KMS-11 (cell line): Measurements from ENCODE around the gene HHIPL1.

Experiments
- H2AFZ ChIP-seq: fragments of 200-600 bp; sonication (generic); 2 replicates; pipeline ENCODE4 v1.6.1; 2016; ENCODE audit warnings: antibody characterized with exemption, mixed run types, low read depth
- H3K27ac ChIP-seq: fragments of 200-600 bp; sonication (generic); 2 replicates; pipeline ENCODE4 v1.6.1; 2016; ENCODE audit warnings: mild to moderate bottlenecking, mixed run types
- H3K27me3 ChIP-seq: fragments of 200-600 bp; sonication (generic); 2 replicates; pipeline ENCODE4 v1.6.1; 2017; ENCODE audit warnings: mild to moderate bottlenecking, low read depth, mixed run types, moderate library complexity; ENCODE audit not compliant: insufficient read depth
- H3K36me3 ChIP-seq: fragments of 200-600 bp; sonication (generic); 2 replicates; pipeline ENCODE4 v1.6.1; 2017; ENCODE audit warnings: mild to moderate bottlenecking, mixed run types; ENCODE audit not compliant: insufficient read depth
- H3K4me1 ChIP-seq: fragments of 200-600 bp; sonication (generic); 2 replicates; pipeline ENCODE4 v1.6.1; 2016; ENCODE audit warnings: mild to moderate bottlenecking, low read depth, mixed run types; ENCODE audit not compliant: poor library complexity, severe bottlenecking
- H3K4me2 ChIP-seq: fragments of 200-600 bp; sonication (generic); 2 replicates; pipeline ENCODE4 v1.7.0; 2016; ENCODE audit warnings: mild to moderate bottlenecking, mixed run types
- H3K4me3 ChIP-seq: fragments of 200-600 bp; sonication (generic); IDR thresholded peaks from 2 replicates; pipeline ENCODE4 v1.6.1; 2017; ENCODE audit warnings: low read depth, low read length, mixed read lengths; ENCODE audit not compliant: insufficient read depth
- H3K79me2 ChIP-seq: fragments of 200-600 bp; sonication (generic); 2 replicates; pipeline ENCODE4 v1.6.1; 2016; ENCODE audit warnings: low read depth, mixed run types; ENCODE audit not compliant: insufficient read depth
- H3K9ac ChIP-seq: fragments of 200-600 bp; sonication (generic); 2 replicates; pipeline ENCODE4 v1.6.1; 2016; ENCODE audit warnings: mild to moderate bottlenecking, mixed run types
- H4K20me1 ChIP-seq: fragments of 200-600 bp; sonication (generic); 2 replicates; pipeline ENCODE4 v1.6.1; 2016; ENCODE audit warnings: mild to moderate bottlenecking, mixed run types; ENCODE audit not compliant: insufficient read depth
- TF ChIP-seq, protein P1 (sequence below): fragments of 200-600 bp; sonication (generic); conservative IDR thresholded peaks from 2 replicates; pipeline ENCODE4 v1.6.1; 2017; ENCODE audit warnings: low read depth, mild to moderate bottlenecking, antibody characterized with exemption, low read length, moderate library complexity, mixed read lengths

Gene HHIPL1

DNA sequence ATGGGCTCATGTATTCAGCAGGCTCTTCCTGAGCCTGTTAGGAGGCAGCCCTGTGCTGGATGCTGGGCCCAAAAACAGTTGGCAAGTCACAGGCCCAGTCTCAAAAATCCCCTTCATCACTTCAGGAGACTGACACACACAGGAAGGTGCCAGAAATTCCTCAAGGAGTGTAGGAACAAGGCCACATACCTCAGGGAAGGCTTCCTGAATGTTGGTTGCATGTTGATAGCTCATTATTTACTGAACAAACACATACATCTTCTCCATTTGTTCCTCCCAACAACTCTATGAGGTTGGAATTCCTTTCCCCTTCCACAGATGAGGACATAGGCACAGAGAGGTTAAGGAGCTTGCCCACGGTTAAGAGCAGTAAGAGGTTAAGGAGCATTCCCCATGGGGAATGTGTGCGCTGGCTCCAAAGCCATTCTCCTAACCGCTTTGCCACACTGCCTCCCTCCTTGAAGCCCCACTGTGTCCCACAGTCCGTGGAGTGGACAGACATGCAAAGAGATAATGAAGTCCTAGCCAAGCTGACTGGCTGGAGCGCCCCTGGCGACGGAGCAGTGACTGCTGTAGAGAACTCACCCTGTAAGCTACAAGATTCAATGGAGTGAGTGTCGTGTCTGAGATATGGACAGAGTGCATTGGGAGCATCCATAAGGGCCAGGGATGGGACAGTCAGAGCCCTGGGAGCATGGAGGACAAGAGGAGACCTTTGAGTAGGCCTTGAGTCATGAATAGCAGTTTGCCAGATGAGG is 3.3 kb downstream of the HHIPL1 start:
- Histone ChIP-seq H3K9ac (no peak overlapping the region), H3K36me3 (no peaks in the 10 kb centered on the region), H3K27ac (no peak overlapping the region), H3K4me3 (no peak overlapping the region), H3K4me1 (no peaks in the 10 kb centered on the region), H3K79me2 (no peaks in the 10 kb centered on the region), H3K4me2 (no peak overlapping the region), H4K20me1 (no peaks in the 10 kb centered on the region), H3K27me3 (no peaks in the 10 kb centered on the region), H2AFZ (no peak overlapping the region)
- TF ChIP-seq, protein P1, sequence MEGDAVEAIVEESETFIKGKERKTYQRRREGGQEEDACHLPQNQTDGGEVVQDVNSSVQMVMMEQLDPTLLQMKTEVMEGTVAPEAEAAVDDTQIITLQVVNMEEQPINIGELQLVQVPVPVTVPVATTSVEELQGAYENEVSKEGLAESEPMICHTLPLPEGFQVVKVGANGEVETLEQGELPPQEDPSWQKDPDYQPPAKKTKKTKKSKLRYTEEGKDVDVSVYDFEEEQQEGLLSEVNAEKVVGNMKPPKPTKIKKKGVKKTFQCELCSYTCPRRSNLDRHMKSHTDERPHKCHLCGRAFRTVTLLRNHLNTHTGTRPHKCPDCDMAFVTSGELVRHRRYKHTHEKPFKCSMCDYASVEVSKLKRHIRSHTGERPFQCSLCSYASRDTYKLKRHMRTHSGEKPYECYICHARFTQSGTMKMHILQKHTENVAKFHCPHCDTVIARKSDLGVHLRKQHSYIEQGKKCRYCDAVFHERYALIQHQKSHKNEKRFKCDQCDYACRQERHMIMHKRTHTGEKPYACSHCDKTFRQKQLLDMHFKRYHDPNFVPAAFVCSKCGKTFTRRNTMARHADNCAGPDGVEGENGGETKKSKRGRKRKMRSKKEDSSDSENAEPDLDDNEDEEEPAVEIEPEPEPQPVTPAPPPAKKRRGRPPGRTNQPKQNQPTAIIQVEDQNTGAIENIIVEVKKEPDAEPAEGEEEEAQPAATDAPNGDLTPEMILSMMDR = no peak

DNA sequence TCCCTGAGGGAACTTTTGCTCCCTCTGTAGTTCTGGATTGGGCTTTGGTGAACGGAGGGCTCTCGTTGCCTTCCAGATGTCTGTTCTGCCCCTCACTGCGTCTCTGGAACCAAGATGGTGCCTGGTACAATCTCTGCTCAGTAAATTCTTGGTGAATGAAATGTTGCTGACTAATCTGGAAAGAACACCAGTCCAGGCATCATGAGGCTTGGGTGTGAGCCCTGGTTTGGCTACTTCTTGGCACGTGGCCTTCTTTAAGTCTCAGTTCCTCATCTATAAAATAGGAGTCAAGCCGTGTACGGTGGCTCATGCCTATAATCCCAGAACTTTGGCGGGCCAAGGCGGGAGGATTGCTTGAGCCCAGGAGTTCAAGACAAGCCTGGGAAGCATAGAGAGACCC is 4.3 kb downstream of the HHIPL1 start:
- H3K4me2 ChIP-seq = no peak overlapping the region
- no peaks in the 10 kb centered on the region for H3K36me3 ChIP-seq
- no peak overlapping the region for H3K27ac ChIP-seq
- no peaks in the 10 kb centered on the region for H3K27me3 ChIP-seq
- TF ChIP-seq, protein P1 = no peak
- no peak overlapping the region for H3K9ac ChIP-seq
- no peaks in the 10 kb centered on the region for H3K79me2 ChIP-seq
- no peak overlapping the region for H2AFZ ChIP-seq
- H3K4me1 ChIP-seq = peaks cover 7% of the 10 kb centered on the region
- no peaks in the 10 kb centered on the region for H4K20me1 ChIP-seq
- H3K4me3 ChIP-seq = no peak overlapping the region

DNA sequence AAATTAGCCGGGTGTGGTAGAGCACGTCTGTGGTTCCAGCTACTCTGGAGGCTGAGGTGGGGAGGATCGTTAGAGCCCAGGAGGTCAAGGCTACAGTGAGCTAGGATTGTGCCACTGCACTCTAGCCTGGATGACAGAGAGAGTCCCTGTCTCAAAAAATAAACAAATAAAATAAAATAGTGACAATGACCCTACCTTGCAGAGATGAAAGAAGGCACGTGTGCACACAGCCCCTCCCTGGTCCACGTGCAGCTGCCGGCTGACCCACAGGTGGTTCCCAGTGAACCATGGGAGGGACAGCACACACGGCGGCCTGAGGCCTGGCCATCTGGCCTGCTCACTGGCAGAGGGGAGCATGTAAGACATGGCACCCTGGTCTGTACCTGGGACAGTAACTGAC is 4.7 kb downstream of the HHIPL1 start:
- H3K27me3 ChIP-seq = no peaks in the 10 kb centered on the region
- peaks cover 11% of the 10 kb centered on the region for H3K4me1 ChIP-seq
- H3K9ac ChIP-seq = no peak overlapping the region
- H3K27ac ChIP-seq = no peak overlapping the region
- H3K4me3 ChIP-seq = no peak overlapping the region
- TF ChIP-seq, protein P1 = no peak
- H3K4me2 ChIP-seq = no peak overlapping the region
- no peaks in the 10 kb centered on the region for H3K79me2 ChIP-seq
- no peaks in the 10 kb centered on the region for H3K36me3 ChIP-seq
- H4K20me1 ChIP-seq = no peaks in the 10 kb centered on the region
- H2AFZ ChIP-seq = no peak overlapping the region

DNA sequence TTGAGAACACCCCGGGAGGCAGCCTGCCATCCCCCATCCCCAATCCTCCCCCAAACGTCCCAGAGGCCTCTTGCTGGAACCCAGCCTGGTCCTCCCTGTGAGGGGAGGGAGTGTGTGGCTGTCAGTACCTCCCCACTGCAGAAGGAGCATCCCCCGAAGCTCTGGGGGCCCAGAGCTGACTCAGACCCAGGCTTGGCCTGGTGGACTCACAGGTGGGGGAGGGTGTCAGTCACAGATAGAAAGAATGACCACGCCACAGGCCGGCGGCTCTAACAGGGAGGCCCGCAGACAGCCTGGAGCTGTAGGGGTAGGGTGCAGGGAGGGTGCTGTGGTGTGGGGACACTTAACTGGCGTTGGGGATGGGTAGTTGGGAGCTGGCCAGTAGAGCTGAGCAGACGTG is 5.3 kb downstream of the HHIPL1 start:
- H3K27me3 ChIP-seq = no peaks in the 10 kb centered on the region
- no peak overlapping the region for H3K4me3 ChIP-seq
- H3K4me2 ChIP-seq = no peak overlapping the region
- TF ChIP-seq, protein P1 = no peak
- no peak overlapping the region for H3K9ac ChIP-seq
- H3K27ac ChIP-seq = no peak overlapping the region
- H3K36me3 ChIP-seq = no peaks in the 10 kb centered on the region
- H3K4me1 ChIP-seq = peaks cover 13% of the 10 kb centered on the region
- no peak overlapping the region for H2AFZ ChIP-seq
- H3K79me2 ChIP-seq = no peaks in the 10 kb centered on the region
- no peaks in the 10 kb centered on the region for H4K20me1 ChIP-seq
